Fibroblast of skin of scalp (primary cell): ENCODE measurements around the gene RPL3. TPM values are rescaled to one million over a fixed set of nuclear protein-coding genes. Genes with fewer than 3 reads are reported as not detected.
"Not testable (repeated sequence)": the region's sequence is repeated elsewhere in the genome, so short reads cannot be mapped to it uniquely, and the experiment has no call there.

Experiments
- DNase-seq: peaks from one replicate; pipeline ENCODE4 v3.0.0-alpha.2; 2013
- polyA plus RNA-seq, 2 experiments: library from polyadenylated mRNA; unstranded; fragments of 120-200 nt; gene quantifications; one replicate each; pipeline ENCODE4 v1.2.1, GENCODE V29; 2013; ENCODE audit not compliant: insufficient read length in 2 of 2

Gene RPL3
- 2,377 TPM for polyA plus RNA-seq (2013, experiment 1 of 2; ENCODE audit: insufficient read length)
- 2,248 TPM for polyA plus RNA-seq (2013, experiment 2 of 2; ENCODE audit: insufficient read length)

DNA sequence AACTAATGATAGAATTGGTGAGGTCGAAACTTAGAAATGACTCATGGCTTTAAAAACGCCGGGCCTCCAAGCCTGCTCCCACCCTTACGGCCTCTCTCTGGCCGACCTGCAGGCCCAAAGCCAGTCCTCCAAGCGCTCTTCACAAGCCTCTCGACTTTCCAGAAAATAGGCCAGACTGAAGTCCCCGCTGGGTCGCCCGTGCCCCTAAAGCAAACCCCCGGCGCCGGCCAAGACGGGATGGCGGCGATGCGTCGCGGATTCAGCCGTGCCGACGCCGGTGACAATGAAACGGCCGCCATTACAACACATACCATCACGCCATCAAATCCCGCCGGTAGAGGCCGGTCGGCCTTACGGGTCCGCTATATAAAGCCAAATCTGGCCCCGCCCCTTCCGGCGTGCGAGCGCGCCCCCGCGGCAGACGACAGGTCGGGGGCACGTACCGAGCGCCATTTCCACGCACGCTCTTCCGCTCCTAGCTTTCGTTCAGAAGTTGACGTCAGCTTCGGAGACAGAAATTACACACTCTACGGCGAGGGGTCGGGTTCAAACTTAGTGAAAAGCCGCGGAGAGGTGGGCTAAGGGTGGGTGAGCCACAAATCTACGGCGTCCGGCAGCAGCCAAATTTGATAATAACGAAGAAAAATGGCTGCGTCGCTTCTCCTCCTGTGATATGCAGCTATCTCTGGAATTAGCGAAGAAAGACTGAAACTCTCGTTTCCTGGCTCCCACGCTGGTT is at the start of gene RPL3:
RPL3 (minus strand) TSS at position 340 of the 739 bp plus-strand sequence; CDS start at position 314, 26 bp downstream.
- DNase-seq: peak; percentile 100

GRCh38 chr22:39369186-39369585 is 49.8 kb upstream of the RPL3 start:
- no peak for DNase-seq

- DNase-seq: no peak
These were observed 49.1 kb upstream of the RPL3 start for GRCh38 chr22:39368461-39368911.

- DNase-seq: no peak
These were observed 47.6 kb upstream of the RPL3 start for GRCh38 chr22:39367035-39367434.

- DNase-seq: no peak
These were observed 46.0 kb upstream of the RPL3 start for GRCh38 chr22:39365492-39365780.

DNA sequence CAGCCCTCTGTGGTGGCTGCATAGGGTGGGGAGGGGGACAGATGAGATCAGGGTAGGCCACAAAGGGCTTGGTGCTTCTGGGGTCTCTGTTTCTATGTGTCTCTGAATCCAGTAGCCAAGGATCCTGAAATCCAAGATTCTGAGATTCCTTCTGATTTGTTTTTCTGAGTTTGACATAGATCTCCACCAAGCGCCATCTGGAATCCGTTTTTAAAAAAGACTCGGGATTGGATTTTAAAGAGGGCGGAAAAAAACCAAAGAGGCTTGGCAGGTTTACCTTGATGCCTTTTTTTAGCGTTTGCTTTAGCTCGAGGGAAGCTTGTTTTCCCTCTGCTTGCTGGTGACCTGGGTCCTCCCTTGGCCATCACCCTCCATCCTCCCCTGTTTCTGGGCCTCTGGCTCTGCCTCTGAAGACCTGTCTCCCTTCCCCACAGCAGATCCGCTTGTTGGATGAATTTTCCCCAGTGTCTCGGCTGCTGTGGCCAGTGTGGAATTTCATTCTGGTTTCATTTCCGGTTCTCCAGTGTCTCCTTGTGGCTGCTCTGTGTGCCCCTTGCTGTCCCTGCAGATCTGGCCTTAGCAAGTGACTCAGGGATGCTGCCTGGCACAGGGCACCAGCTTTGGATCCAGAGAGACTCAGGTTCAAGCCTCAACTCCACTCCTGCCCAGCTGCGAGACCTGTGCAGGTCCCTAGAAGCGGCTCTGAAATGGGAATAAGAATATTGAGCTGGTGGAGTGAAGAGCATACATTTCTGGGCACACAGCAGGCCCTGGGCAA is 45.5 kb upstream of the RPL3 start:
- peak; percentile 52 for DNase-seq

GRCh38 chr22:39363751-39364515 is 44.5 kb upstream of the RPL3 start:
- DNase-seq: peak; percentile 23

DNA sequence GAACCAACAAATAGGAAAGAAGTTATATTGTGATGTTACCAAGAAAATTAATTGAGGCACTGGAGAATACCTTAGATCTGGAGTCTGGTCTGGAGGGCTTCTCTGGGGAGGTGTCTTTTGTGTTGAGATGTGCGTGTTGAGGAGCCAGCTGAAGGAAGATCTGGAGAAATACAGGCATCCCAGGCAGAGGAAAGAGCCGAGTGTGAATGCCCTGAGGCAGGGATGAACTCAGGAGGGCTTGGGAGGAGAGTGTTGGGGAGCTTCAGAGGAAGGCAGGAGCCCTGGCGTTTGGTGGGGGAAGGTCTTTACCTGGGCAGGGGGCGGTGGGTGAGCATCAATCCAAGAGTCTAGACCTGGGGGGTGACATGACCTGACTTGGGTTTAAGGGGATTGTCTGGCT is 43.5 kb upstream of the RPL3 start:
- DNase-seq: no peak

GRCh38 chr22:39362271-39362670 is 42.8 kb upstream of the RPL3 start:
- no peak for DNase-seq

DNA sequence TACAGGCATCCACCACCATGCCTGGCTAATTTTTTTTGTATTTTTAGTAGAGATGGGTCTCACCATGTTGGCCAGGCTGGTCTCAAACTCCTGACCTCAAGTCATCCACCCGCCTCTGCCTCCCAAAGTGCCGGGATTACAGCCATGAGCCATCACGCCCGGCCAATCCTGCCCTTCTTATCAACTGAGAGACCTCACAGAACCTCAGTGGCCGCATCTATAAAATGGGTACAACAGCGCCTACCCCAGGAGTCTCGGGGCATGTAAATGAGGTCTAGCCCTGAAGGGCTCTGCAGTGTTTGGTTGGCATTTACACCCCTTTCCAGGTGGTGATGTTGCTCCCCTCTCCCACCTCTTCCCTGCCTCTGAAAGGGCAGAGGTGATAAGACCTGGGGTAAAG is 42.1 kb upstream of the RPL3 start:
- no peak for DNase-seq

GRCh38 chr22:39360674-39361413 is 41.4 kb upstream of the RPL3 start:
- DNase-seq: peak; percentile 70

DNA sequence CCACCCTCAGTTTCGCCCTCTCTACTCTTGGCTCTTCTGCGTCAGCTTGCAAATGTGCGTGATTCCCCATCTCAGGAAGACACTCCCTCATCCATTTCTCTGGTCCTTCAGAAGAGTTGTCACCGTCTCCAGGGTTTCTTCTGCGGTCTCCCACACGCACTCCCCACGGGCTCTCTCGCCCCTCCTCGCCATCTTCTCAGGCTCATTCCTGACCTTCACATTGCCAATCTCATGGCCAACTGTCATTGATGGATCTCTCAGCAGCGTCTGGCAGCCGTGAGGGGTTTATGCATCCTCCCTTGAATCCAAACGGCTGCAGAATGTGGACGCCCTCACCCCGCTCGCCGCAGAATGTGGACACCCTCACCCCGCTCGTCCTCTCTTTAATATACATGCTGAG is 40.8 kb upstream of the RPL3 start:
- DNase-seq: no peak

- DNase-seq: no peak
These were observed 40.3 kb upstream of the RPL3 start for GRCh38 chr22:39359659-39360195.

DNA sequence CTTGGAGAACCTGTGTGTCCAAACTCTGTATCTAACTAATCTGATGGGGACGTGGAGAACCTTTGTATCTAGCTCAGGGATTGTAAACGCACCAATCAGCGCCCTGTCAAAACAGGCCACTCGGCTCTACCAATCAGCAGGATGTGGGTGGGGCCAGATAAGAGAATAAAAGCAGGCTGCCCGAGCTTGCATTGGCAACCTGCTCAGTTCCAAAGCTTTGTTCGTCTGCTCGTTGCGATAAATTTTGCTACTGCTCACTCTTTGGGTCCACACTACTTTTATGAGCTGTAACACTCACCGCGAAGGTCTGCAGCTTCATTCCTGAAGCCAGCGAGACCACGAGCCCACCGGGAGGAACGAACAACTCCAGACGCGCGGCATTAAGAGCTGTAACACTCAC is 38.8 kb upstream of the RPL3 start:
- DNase-seq: not testable (repeated sequence)

DNA sequence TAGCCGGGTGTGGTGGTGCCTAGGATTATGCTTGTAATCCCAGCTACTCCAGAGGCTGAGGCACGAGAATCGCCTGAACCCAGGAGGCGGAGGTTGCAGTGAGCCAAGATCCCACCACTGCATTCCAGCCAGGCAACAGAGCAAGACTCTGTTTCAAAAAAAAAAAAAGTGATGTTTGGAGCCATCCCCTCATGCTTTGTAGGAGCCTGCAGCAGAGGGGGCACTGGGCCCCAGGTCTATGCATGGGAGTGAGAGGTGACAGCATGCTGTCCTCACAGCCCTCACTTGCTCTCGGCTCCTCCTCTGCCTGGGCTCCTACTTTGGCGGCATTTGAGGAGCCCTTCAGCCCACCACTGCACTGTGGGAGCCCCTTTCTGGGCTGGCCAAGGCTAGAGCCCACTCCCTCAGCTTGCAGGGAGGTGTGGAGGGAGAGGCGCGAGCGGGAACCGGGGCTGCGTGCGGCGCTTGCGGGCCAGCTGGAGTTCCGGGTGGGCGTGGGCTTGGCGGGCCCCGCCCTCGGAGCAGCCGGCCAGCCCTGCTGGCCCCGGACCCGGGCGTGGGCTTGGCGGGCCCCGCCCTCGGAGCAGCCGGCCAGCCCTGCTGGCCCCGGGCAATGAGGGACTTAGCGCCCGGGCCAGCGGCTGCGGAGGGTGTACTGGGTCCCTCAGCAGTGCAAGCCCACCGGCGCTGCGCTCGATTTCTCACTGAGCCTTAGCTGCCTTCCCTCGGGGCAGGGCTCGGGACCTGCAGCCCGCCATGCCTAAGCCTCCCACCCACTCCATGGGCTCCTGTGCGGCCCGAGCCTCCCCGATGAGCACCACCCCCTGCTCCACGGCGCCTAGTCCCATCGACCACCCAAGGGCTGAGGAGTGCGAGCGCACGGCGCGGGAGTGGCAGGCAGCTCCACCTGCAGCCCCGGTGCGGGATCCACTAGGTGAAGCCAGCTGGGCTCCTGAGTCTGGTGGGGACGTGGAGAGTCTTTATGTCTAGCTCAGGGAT is 38.0 kb upstream of the RPL3 start:
- not testable (repeated sequence) for DNase-seq

GRCh38 chr22:39356464-39356863 is 37.0 kb upstream of the RPL3 start:
- no peak for DNase-seq

- not testable (repeated sequence) for DNase-seq
These were observed 36.4 kb upstream of the RPL3 start for GRCh38 chr22:39355805-39356204.

- DNase-seq: no peak
These were observed 35.7 kb upstream of the RPL3 start for GRCh38 chr22:39355080-39355479.

DNA sequence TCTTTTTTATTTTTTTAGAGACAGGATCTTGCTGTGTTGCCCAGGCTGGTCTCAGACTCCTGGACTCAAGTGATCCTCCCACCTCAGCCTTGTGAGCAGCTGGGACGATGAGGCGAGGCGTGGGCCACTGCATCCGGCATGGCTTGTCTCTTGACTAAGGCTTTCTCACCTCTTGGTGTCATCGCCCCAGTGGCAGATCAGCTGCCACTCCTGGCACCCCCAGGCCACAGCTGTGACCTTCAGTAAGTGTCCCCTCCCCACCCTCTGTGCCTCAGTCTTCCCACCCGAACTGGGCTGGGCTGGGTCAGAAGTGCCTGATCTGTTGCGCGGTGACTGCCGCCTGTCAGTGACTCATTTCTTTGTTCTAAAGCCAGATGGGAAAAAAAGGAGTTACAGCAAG is 33.9 kb upstream of the RPL3 start:
- no peak for DNase-seq

DNA sequence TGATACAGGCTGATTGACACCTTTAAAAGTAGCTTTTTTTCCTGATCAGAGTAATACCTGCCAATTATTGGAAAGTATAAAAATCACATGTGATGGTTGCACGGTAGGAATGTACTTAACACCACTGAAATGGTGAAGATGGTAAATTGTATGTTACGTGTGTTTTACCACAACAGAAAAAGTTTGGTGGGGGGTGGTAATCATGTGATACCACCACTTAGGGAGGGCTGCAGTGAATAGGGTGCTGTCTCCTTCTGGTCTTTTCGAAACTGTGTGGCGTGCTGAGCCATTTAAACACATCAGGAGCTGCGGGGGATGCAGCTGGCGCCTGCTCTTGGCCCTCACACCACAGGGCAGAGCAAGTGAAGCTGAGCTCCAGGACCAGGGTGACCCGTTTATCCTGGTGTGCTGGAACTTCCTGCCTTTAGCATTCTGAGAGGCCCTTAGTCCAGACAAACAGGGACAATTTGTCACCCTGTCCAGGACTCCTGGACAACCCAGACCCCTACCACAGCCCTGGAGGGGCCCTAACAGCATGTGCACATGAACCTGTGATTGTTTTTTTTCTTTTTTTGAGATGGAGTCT is 33.0 kb upstream of the RPL3 start:
- no peak for DNase-seq
